LNCAP (cell line): ENCODE data around the gene KCNA5.

ENCODE experiments used
- TF ChIP-seq, protein P1 (sequence below): fragments of 450-650 bp; IDR thresholded peaks from 2 replicates; pipeline ENCODE4 v1.5.1; 2017; ENCODE audit warnings: mild to moderate bottlenecking

Gene KCNA5

DNA sequence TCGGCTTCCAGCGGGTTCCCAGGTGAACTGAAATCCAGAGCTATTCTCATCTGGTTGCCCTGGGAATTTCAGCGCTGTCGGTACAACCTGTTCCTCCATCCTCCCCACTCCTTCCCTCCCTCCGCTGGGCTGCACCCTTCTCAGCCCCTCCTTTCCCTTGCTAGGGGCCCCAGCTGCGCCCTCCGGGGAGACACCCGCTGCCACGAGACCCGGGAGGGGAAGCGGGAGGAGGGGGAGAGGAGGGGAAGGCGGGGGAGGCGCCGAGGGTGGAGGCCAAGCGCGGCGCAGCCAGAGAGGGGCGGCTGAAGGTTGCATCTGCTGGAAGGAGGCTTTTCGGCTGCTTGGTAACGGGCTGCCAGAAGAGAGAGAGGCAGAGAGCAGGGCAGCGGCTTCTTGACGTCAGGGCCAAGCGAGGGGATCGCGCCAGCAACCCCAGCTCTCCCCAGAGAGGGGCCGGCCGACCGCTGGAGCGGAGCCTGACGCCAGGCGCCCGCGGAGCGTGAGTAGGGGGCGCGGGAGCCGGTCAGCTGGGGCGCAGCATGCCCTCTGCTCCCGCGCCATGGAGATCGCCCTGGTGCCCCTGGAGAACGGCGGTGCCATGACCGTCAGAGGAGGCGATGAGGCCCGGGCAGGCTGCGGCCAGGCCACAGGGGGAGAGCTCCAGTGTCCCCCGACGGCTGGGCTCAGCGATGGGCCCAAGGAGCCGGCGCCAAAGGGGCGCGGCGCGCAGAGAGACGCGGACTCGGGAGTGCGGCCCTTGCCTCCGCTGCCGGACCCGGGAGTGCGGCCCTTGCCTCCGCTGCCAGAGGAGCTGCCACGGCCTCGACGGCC is at the start of gene KCNA5:
KCNA5 (plus strand) TSS at position 291 of the 831 bp plus-strand sequence; CDS start at position 560, 269 bp downstream.
- TF ChIP-seq, protein P1, sequence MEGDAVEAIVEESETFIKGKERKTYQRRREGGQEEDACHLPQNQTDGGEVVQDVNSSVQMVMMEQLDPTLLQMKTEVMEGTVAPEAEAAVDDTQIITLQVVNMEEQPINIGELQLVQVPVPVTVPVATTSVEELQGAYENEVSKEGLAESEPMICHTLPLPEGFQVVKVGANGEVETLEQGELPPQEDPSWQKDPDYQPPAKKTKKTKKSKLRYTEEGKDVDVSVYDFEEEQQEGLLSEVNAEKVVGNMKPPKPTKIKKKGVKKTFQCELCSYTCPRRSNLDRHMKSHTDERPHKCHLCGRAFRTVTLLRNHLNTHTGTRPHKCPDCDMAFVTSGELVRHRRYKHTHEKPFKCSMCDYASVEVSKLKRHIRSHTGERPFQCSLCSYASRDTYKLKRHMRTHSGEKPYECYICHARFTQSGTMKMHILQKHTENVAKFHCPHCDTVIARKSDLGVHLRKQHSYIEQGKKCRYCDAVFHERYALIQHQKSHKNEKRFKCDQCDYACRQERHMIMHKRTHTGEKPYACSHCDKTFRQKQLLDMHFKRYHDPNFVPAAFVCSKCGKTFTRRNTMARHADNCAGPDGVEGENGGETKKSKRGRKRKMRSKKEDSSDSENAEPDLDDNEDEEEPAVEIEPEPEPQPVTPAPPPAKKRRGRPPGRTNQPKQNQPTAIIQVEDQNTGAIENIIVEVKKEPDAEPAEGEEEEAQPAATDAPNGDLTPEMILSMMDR: no peak

DNA sequence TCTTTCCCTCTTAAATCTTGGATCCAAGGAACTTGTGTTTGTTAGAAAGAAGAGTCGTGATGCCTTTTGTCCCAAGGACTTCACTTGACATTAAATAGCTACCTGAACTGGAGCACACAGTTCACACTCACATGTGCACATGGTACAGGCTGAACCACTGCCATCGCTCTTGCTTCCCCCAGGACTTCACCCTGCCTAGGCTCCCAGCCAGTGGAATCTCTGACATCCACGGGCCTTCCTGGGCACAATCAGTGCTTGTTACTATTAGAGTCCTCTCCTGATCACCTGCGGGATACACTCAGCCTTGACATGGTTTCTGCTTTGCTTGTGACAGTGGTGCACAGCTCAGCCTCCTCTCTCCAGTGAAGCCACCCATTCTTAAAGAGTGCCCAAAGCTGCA is 49.1 kb upstream of the KCNA5 start:
- TF ChIP-seq, protein P1: no peak

DNA sequence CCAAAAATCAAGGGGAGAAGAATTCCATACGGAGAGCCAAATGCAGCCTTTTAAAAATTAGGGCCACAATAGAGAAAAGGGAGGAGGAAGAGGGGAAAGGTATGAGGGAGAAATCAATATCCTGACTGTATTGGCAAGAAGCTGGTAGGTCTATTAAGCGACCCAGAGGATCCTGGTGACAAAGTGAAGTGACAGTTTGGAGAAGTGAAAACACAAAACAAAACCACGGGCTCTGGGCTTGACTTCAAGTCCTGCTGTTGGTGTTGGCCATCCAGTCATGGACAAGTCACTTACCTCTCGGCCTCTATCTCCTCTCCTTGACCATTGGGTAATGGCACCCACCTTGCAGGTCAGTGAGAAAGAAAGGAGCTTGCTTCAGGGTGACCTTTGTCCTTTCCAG is 47.0 kb upstream of the KCNA5 start:
- TF ChIP-seq, protein P1: no peak

DNA sequence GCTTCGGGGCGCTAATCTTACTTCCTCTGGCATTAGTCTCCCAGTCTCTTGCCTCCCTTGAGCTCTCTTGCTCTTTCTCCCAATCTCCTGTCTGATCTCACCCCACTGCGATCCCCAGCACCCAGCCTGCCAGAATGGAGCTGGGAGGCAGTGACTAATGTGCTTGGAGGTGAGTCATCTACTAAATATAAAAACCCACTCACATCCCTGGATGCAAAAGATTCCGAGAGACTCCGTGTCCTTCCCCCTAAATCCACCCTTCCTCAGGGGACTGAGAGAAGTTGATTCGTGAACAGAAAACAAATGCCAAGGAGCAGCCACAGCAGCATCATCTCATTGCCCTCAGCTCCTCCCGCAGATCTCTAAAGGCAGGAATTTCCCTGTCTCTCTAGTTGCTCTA is 45.7 kb upstream of the KCNA5 start:
- TF ChIP-seq, protein P1: no peak

DNA sequence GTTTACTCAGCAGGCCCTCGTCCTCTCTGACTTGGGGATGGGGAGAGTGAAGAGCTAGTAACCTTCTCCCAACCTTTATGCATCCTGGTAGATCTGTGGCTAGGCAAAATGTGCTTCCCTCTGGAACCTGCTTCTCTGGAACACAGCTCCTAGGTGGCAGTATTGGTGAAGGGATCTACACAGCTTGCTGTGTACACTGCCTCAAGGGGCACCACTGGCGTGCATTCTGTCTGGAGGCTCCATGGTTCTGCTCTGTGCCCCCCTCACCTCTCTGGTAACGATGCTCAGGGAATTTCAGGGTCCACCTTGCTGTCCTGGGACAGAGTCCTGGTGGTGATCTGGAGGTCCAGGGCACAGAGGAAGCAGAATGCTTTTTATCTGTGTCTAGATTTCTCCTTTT is 43.5 kb upstream of the KCNA5 start:
- TF ChIP-seq, protein P1: no peak

DNA sequence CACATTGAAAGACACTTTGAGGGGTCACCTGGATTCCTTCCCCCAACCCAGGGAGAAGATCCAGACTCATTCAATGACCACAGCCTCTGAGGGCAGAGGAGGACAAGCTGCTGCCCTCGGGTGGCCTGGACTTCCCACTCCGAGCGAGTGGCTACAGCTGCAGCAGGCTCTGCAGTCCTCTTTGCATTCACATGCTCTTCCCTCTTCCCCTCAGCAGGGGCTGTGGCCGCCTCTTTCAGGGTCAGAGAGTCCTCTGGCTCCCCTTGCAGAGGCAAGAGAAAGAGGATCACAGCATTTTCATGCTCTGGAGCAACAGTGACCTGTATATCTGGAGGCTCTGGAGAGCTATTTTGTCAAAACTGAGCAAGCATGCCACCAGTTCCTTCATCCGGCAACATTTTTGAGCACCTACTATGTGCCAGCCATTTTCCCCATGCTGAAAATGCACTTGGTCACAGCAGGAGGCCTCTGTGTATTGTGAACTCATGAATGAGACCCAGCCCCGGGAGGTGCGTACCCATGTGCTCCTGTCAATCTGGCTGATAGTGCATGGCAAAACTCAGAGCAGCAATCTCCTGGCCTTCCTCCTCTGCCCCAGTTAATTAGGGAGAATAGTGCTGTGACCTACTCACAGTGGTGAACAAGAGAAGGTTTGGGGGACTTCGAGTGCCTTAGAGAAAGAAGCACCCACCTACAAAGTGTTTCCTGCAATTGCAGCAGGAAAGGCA is 42.9 kb upstream of the KCNA5 start:
- TF ChIP-seq, protein P1: no peak

DNA sequence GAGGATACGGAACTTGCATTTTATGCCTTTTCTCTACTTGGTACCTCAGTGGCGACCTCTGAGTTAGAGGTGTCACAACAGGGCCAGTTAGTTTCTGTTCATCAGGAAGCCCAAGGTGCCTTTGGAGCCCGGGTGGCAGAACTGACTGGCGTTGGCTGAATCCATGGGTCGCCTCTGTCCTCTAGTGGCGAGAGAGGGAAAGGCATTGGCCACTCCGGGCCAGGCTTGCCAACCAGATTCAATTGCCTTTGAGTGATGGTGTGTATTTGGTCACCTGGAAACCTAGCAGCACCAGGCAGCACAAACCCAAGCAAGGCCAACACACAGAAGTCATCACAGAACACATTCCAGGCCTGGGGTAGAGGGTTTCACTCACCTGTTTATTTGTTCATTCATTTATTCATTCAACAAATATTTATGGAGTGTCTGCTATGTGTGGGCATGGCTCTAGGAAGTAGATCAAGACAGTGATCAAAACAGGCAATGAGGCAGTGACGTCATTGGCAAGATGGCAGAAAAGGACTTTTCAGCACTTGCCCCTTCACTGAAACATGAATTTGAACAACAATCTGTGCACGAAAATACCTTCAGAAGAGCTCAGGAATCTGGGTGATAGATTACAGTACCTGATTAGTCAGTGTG is 40.5 kb upstream of the KCNA5 start:
- TF ChIP-seq, protein P1: peak; percentile 98
